D721Med (cell line): ENCODE measurements around the gene ZFAND2B.

Experiments used
- DNase-seq: peaks from one replicate; pipeline ENCODE4 v3.0.0; 2011; ENCODE audit warnings: low spot score; ENCODE audit not compliant: insufficient read length
- FAIRE-seq: peaks from 2 replicates; lab custom pipeline; 2011; peaks lifted over from hg19 to GRCh38; lab: Jason Lieb, UNC
- CTCF ChIP-seq: IDR thresholded peaks from 2 replicates; pipeline ENCODE4 v1.5.1; 2012; ENCODE audit warnings: mild to moderate bottlenecking, control low read depth; ENCODE audit not compliant: insufficient read depth; ENCODE audit errors: missing control alignments

The ZFAND2B gene

GRCh38 chr2:219210886-219211362 lies 4.3 kb downstream of the ZFAND2B start:
- TF ChIP-seq CTCF: no peak
- DNase-seq: no peak
- no peak for FAIRE-seq

GRCh38 chr2:219213026-219213415 lies 6.4 kb downstream of the ZFAND2B start:
- TF ChIP-seq CTCF: no peak
- no peak for FAIRE-seq
- no peak for DNase-seq

GRCh38 chr2:219213486-219214071 lies 7.0 kb downstream of the ZFAND2B start:
- FAIRE-seq: no peak
- no peak for TF ChIP-seq CTCF
- DNase-seq: no peak

GRCh38 chr2:219214141-219214540 lies 7.6 kb downstream of the ZFAND2B start:
- TF ChIP-seq CTCF: no peak
- DNase-seq (no peak), FAIRE-seq (no peak)

GRCh38 chr2:219214786-219215185 lies 8.2 kb downstream of the ZFAND2B start:
- no peak for DNase-seq
- FAIRE-seq: no peak
- no peak for TF ChIP-seq CTCF

GRCh38 chr2:219215871-219216534 lies 9.4 kb downstream of the ZFAND2B start:
- FAIRE-seq (no peak), DNase-seq (no peak)
- no peak for TF ChIP-seq CTCF

- FAIRE-seq (no peak), DNase-seq (no peak)
- TF ChIP-seq CTCF: no peak
Measured at GRCh38 chr2:219216535-219216915, 9.9 kb downstream of the ZFAND2B start.
